K562 (cell line): ENCODE measurements around the gene OR13C4. TPM values are rescaled to one million over a fixed set of nuclear protein-coding genes. Genes with fewer than 3 reads are reported as not detected.

Experiments
- ATAC-seq: fragments of 200-7000 bp; cut with Tn5 transposase; 3 replicates; pipeline ENCODE4 v1.9.1; 2020; ENCODE audit warnings: moderate library complexity
- Bru-seq: library from RNA; stranded (reverse); fragments of 400-500 nt; gene quantifications from one replicate; lab custom pipeline; 2021; lab: Mats Ljungman, UMichigan
- BruChase-seq, 2 experiments: library from RNA; stranded (reverse); fragments of 400-500 nt; gene quantifications; one replicate each; lab custom pipeline; 2021; lab: Mats Ljungman, UMichigan
- BruUV-seq: library from RNA; stranded (reverse); fragments of 400-500 nt; replicated peaks from 2 replicates; lab custom pipeline; 2021; lab: Mats Ljungman, UMichigan
- CTCF ChIA-PET: fragments of 300-600 bp; formaldehyde crosslinking; extraction: SDS; loops from one replicate; lab custom pipeline; 2021; ENCODE audit warnings: low intra/inter-chr PET ratio; lab: Yijun Ruan, JAX
- POLR2A ChIA-PET: fragments of 300-600, 350-650 bp; sonication (Branson Sonifier 250); formaldehyde crosslinking; extraction: SDS; loops from one replicate; lab custom pipeline; 2021; ENCODE audit warnings: antibody characterized with exemption, inconsistent platforms; lab: Yijun Ruan, JAX
- DNase-seq, 4 experiments: peaks; one replicate each; pipeline versions ENCODE4 v3.0.0 to v3.0.0-alpha.2; 2011 to 2018; ENCODE audit warnings: low spot score in 3 of 4, mixed read lengths in 3 of 4; ENCODE audit errors: extremely low read depth in 1 of 4
- FAIRE-seq: peaks from 2 replicates; lab custom pipeline; 2011; peaks lifted over from hg19 to GRCh38; lab: Jason Lieb, UNC
- H2AFZ ChIP-seq: 2 replicates; pipeline ENCODE4 v1.6.0; 2011; ENCODE audit warnings: low read depth, low read length, control low read depth, inconsistent platforms
- H3K27ac ChIP-seq: fragments of 200-600 bp; 3 replicates; pipeline ENCODE4 v1.8.0; 2011; ENCODE audit warnings: low read depth, mild to moderate bottlenecking, control low read depth, inconsistent platforms, low read length, moderate library complexity, mixed read lengths; ENCODE audit errors: extremely low read depth
- H3K27me3 ChIP-seq, 2 experiments: fragments of 300-600 bp in 1 of 2; 2 replicates in 1 of 2; 3 replicates in 1 of 2; pipeline versions ENCODE4 v1.6.0 to v1.8.0; 2011; ENCODE audit warnings: inconsistent platforms in 2 of 2, low read length in 2 of 2, mild to moderate bottlenecking in 1 of 2, mixed read lengths in 1 of 2, moderate library complexity in 1 of 2; ENCODE audit not compliant: control insufficient read depth in 2 of 2, insufficient read depth in 2 of 2
- H3K36me3 ChIP-seq: fragments of 300-600 bp; 3 replicates; pipeline ENCODE4 v1.8.0; 2011; ENCODE audit warnings: mild to moderate bottlenecking, low read length, inconsistent platforms; ENCODE audit not compliant: control insufficient read depth, insufficient read depth
- H3K4me1 ChIP-seq, 2 experiments: fragments of 200-600 bp in 1 of 2; replicated peaks in 1 of 2; 2 replicates in 1 of 2; 3 replicates in 1 of 2; pipeline versions ENCODE4 v1.5.1 to v1.8.0; 2011; ENCODE audit warnings: inconsistent platforms in 2 of 2, low read length in 2 of 2, mild to moderate bottlenecking in 1 of 2, mixed read lengths in 1 of 2, moderate library complexity in 1 of 2; ENCODE audit not compliant: control insufficient read depth in 2 of 2, insufficient read depth in 2 of 2
- H3K4me2 ChIP-seq: 2 replicates; pipeline ENCODE4 v1.6.1; 2011; ENCODE audit warnings: low read length, control low read depth, inconsistent platforms, mixed read lengths; ENCODE audit not compliant: insufficient read depth
- H3K4me3 ChIP-seq: fragments of 200-600 bp; sonication (generic), shearing (Covaris generic); 2 replicates; pipeline ENCODE4 v1.5.1; 2016; ENCODE audit warnings: control low read depth, inconsistent platforms
- H3K79me2 ChIP-seq: fragments of 200-600 bp; 3 replicates; pipeline ENCODE4 v1.8.0; 2011; ENCODE audit warnings: low read length, inconsistent platforms; ENCODE audit not compliant: control insufficient read depth, insufficient read depth
- H3K9ac ChIP-seq, 2 experiments: 2 replicates each; pipeline versions ENCODE4 v1.6.0 to v1.6.1; 2011; ENCODE audit warnings: low read depth in 2 of 2, low read length in 2 of 2, control low read depth in 1 of 2, inconsistent platforms in 1 of 2, mild to moderate bottlenecking in 1 of 2, mixed read lengths in 1 of 2; ENCODE audit not compliant: insufficient read depth in 1 of 2
- H3K9me1 ChIP-seq: one replicate; pipeline ENCODE4 v1.6.0; 2011; ENCODE audit warnings: inconsistent platforms, mild to moderate bottlenecking, low read length, moderate library complexity; ENCODE audit not compliant: control insufficient read depth, insufficient read depth
- H3K9me3 ChIP-seq: replicated peaks from 2 replicates; pipeline ENCODE4 v1.5.1; 2011; ENCODE audit warnings: low read depth, low read length, inconsistent platforms; ENCODE audit not compliant: control insufficient read depth, insufficient read depth
- H4K20me1 ChIP-seq: replicated peaks from 2 replicates; pipeline ENCODE4 v1.6.1; 2011; ENCODE audit warnings: low read length, inconsistent platforms, mixed read lengths; ENCODE audit not compliant: control insufficient read depth, insufficient read depth
- ARID2 ChIP-seq: fragments of 450-650 bp; IDR thresholded peaks from 2 replicates; pipeline ENCODE4 v1.6.1; 2017; ENCODE audit warnings: antibody characterized with exemption, mild to moderate bottlenecking
- CEBPG ChIP-seq, 3 experiments: fragments of 200-800 bp in 1 of 3; sonication (Bioruptor generic) in 1 of 3; sonication (generic) in 1 of 3; formaldehyde crosslinking in 1 of 3; IDR thresholded peaks in 2 of 3; conservative IDR thresholded peaks in 1 of 3; 2 replicates each; pipeline versions ENCODE4 v1.6.1 to v1.8.0; 2016 to 2022; ENCODE audit warnings: missing compliant biosample characterization in 2 of 3, missing genetic modification characterization in 2 of 3, mild to moderate bottlenecking in 1 of 3, missing genetic modification reagents in 1 of 3
- EZH2 ChIP-seq: IDR thresholded peaks from 2 replicates; pipeline ENCODE4 v1.6.1; 2012; ENCODE audit warnings: low read depth, mild to moderate bottlenecking, inconsistent platforms, low read length, borderline replicate concordance
- HIVEP1 ChIP-seq: fragments of 250-450 bp; sonication (Bioruptor Pico); IDR thresholded peaks from 2 replicates; pipeline ENCODE4 v1.4.0; 2020; ENCODE audit warnings: mild to moderate bottlenecking
- HMG20A ChIP-seq: fragments of 450-650 bp; formaldehyde crosslinking; conservative IDR thresholded peaks from 2 replicates; pipeline ENCODE4 v1.4.0; 2020; ENCODE audit warnings: mild to moderate bottlenecking, mixed read lengths
- NR1H2 ChIP-seq: sonication (generic); formaldehyde crosslinking; IDR thresholded peaks from 2 replicates; pipeline ENCODE4 v1.4.0; 2020; ENCODE audit warnings: mild to moderate bottlenecking, missing genetic modification reagents
- SMARCE1 ChIP-seq: fragments of 450-650 bp; IDR thresholded peaks from 2 replicates; pipeline ENCODE4 v1.7.1; 2016; ENCODE audit warnings: mild to moderate bottlenecking
- YBX1 ChIP-seq: fragments of 450-650 bp; IDR thresholded peaks from 2 replicates; pipeline ENCODE4 v1.7.1; 2016; ENCODE audit warnings: mild to moderate bottlenecking
- ZNF134 ChIP-seq: fragments of 250-450 bp; sonication (Bioruptor Pico); conservative IDR thresholded peaks from 2 replicates; pipeline ENCODE4 v1.4.0; 2020
- ZNF584 ChIP-seq: fragments of 200-800 bp; sonication (Bioruptor generic); IDR thresholded peaks from 2 replicates; pipeline ENCODE4 v1.6.1; 2016; ENCODE audit warnings: low read depth, mild to moderate bottlenecking, missing genetic modification characterization, missing compliant biosample characterization
- ZNF766 ChIP-seq: fragments of 200-800 bp; sonication (Bioruptor generic); conservative IDR thresholded peaks from 2 replicates; pipeline ENCODE4 v1.6.1; 2016; ENCODE audit warnings: missing genetic modification characterization, missing compliant biosample characterization
- in situ Hi-C: fragments of 300-500 bp; cut with MboI; formaldehyde crosslinking; loops from 4 replicates; pipeline ENCODE4 v1.15.0; 2018; ENCODE audit warnings: inconsistent platforms, mixed read lengths
- intact Hi-C: fragments of 100-400 bp; cut with micrococcal nuclease; formaldehyde crosslinking; loops from 2 replicates; pipeline ENCODE4 v1.14.2; 2022
- long read RNA-seq, 3 experiments: library from polyadenylated mRNA in 2 of 3; library from RNA in 1 of 3; unstranded in 2 of 3; stranded (forward) in 1 of 3; transcript quantifications; one replicate each; pipeline ENCODE4 v2.0.0, GENCODE V29; 2019 to 2022
- polyA minus RNA-seq, 3 experiments: library from RNA; depleted of rRNA, polyadenylated mRNA; stranded (reverse); fragments of >200 nt; gene quantifications; 2 replicates each; pipeline ENCODE4 v1.2.3, GENCODE V29; 2011
- polyA plus RNA-seq, 8 experiments: library from polyadenylated mRNA; depleted of rRNA in 4 of 8; stranded (reverse) in 5 of 8; unstranded in 3 of 8; fragments of >200 nt; fragmentation: Nextera tagmentation in 2 of 8; fragmentation: Illumina TruSeq in 1 of 8; extraction: Ambion mirVana in 2 of 8; extraction: Trizol in 1 of 8; gene quantifications; 2 replicates each; pipeline versions ENCODE4 v1.2.1 to v1.2.3, GENCODE V29; 2011 to 2014; ENCODE audit warnings: inconsistent platforms in 1 of 8, missing spikeins in 1 of 8
- total RNA-seq, 7 experiments: library from RNA; depleted of rRNA in 6 of 7; stranded (reverse); fragments of >200 nt in 6 of 7; fragmentation: Illumina TruSeq in 2 of 7; extraction: Trizol in 2 of 7; gene quantifications; 2 replicates each; pipeline versions ENCODE4 v1.2.1 to v1.2.3, GENCODE V29; 2011 to 2021; ENCODE audit warnings: low replicate concordance in 1 of 7
- TF ChIP-seq, protein P1 (sequence below), 2 experiments: IDR thresholded peaks in 1 of 2; conservative IDR thresholded peaks in 1 of 2; 2 replicates each; pipeline ENCODE4 v1.6.1; 2016; ENCODE audit warnings: low read depth in 2 of 2, mild to moderate bottlenecking in 1 of 2, missing compliant biosample characterization in 1 of 2, missing genetic modification characterization in 1 of 2, moderate library complexity in 1 of 2
- TF ChIP-seq, protein P2 (sequence below): fragments of 450-650 bp; IDR thresholded peaks from 2 replicates; pipeline ENCODE4 v1.6.1; 2017; ENCODE audit warnings: antibody characterized with exemption

The OR13C4 gene
- not detected in 2 replicates for total RNA-seq (2011; cell fraction: chromatin; rRNA removed; ENCODE audit: low replicate concordance)
- total RNA-seq (2011; cell fraction: nucleolus; rRNA removed): not detected in 2 replicates
- total RNA-seq (2011; cell fraction: nucleoplasm; rRNA removed): not detected in 2 replicates
- total RNA-seq (2014; rRNA removed) (not detected in 2 replicates), total RNA-seq (2014; rRNA removed; fragmentation: Illumina TruSeq; extraction: Trizol) (not detected in 2 replicates), total RNA-seq (2015; rRNA removed; fragmentation: Illumina TruSeq; extraction: Trizol) (not detected in 2 replicates), total RNA-seq (2021) (not detected in 2 replicates), polyA plus RNA-seq (2011; rRNA removed) (not detected in 2 replicates), polyA plus RNA-seq (2014; fragmentation: Illumina TruSeq; extraction: Trizol) (not detected in 2 replicates), polyA plus RNA-seq (2014; fragmentation: Nextera tagmentation; extraction: Ambion mirVana) (not detected), polyA plus RNA-seq (2014; rRNA removed) (not detected in 2 replicates), polyA minus RNA-seq (2011; rRNA and poly(A)+ RNA removed) (not detected in 2 replicates), Bru-seq, nascent RNA (not detected), BruChase-seq, experiment 1, labeled RNA remaining after a 2-hour chase (percentile 27 among the genes with signal in this experiment), BruChase-seq, experiment 2, labeled RNA remaining after a 6-hour chase (not detected)
- polyA plus RNA-seq (2011; cell fraction: cytosol; rRNA removed): not detected in 2 replicates
- not detected in 2 replicates for polyA plus RNA-seq (2011; cell fraction: nucleus; rRNA removed)
- not detected in 2 replicates for polyA plus RNA-seq (2012)
- polyA minus RNA-seq (2011; cell fraction: cytosol; rRNA and poly(A)+ RNA removed): not detected in 2 replicates
- not detected in 2 replicates for polyA minus RNA-seq (2011; cell fraction: nucleus; rRNA and poly(A)+ RNA removed)
- long read RNA-seq, experiment 1: 0 reads
- long read RNA-seq, experiment 2: 0 reads
- long read RNA-seq, experiment 3: 0 reads

DNA sequence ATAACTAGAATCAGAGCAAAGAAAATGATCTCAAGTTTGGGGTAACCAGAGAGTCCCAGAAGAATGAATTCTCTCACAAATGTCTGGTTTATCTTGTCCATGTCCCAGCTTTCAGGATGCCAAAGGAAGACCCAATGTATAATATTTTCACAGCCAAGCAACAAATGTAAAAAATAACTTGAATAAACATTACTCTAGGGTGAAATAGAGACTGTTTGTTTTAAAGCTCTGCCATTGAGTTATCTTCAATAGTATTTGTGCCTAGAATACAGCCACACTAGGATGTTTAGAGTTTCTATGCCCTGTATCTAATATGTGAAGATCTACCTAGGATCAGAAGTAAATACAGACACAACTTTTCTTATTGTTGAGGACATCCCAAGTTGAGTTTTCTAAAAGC is at the start of gene OR13C4:
Gene OR13C4, minus strand, starts transcription at position 101 of the 400 bp plus-strand sequence. Its CDS starts 0 bp downstream, at position 101.
- POLR2A ChIA-PET: no interaction called here
- Histone ChIP-seq H4K20me1 (no peaks in the 10 kb centered on the region), H2AFZ (no peak within 1 kb of the TSS)
- intact Hi-C loops: no loop called here
- no TSS peak for BruUV-seq
- ATAC-seq: no peak
- no peak for TF ChIP-seq EZH2
- TF ChIP-seq ARID2: no peak
- no peak for TF ChIP-seq YBX1
- no peak for TF ChIP-seq SMARCE1
- TF ChIP-seq CEBPG (CRISPR knock-in tag; IDR thresholded peaks at IDR 0.05): no peak
- no peak for TF ChIP-seq CEBPG (tag; conservative IDR thresholded peaks at IDR 0.05 in 1 of 2, IDR thresholded peaks at IDR 0.05 in 1 of 2)
- TF ChIP-seq HMG20A (CRISPR knock-in tag): no peak
- TF ChIP-seq, protein P1, sequence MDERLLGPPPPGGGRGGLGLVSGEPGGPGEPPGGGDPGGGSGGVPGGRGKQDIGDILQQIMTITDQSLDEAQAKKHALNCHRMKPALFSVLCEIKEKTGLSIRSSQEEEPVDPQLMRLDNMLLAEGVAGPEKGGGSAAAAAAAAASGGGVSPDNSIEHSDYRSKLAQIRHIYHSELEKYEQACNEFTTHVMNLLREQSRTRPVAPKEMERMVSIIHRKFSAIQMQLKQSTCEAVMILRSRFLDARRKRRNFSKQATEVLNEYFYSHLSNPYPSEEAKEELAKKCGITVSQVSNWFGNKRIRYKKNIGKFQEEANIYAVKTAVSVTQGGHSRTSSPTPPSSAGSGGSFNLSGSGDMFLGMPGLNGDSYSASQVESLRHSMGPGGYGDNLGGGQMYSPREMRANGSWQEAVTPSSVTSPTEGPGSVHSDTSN (CRISPR knock-in tag; IDR thresholded peaks at IDR 0.05; ENCODE audit: low read depth): no peak
- TF ChIP-seq, protein P1 (tag; conservative IDR thresholded peaks at IDR 0.05; ENCODE audit: low read depth): no peak
- no peak for TF ChIP-seq ZNF766 (CRISPR knock-in tag)
- TF ChIP-seq ZNF134 (CRISPR knock-in tag): no peak
- TF ChIP-seq HIVEP1 (CRISPR knock-in tag): no peak
- no peak for TF ChIP-seq NR1H2
- TF ChIP-seq, protein P2, sequence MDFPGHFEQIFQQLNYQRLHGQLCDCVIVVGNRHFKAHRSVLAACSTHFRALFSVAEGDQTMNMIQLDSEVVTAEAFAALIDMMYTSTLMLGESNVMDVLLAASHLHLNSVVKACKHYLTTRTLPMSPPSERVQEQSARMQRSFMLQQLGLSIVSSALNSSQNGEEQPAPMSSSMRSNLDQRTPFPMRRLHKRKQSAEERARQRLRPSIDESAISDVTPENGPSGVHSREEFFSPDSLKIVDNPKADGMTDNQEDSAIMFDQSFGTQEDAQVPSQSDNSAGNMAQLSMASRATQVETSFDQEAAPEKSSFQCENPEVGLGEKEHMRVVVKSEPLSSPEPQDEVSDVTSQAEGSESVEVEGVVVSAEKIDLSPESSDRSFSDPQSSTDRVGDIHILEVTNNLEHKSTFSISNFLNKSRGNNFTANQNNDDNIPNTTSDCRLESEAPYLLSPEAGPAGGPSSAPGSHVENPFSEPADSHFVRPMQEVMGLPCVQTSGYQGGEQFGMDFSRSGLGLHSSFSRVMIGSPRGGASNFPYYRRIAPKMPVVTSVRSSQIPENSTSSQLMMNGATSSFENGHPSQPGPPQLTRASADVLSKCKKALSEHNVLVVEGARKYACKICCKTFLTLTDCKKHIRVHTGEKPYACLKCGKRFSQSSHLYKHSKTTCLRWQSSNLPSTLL: no peak
- TF ChIP-seq ZNF584 (CRISPR knock-in tag): no peak
- TF ChIP-seq, all 486 proteins: peak for 0
- no peaks in the 10 kb centered on the region for H3K27me3 ChIP-seq
- no peak within 1 kb of the TSS for H3K4me3 ChIP-seq
- CTCF ChIA-PET: no interaction called here
- H3K79me2 ChIP-seq: no peaks in the 10 kb centered on the region
- H3K4me2 ChIP-seq: no peak within 1 kb of the TSS
- H3K9ac ChIP-seq: no peak within 1 kb of the TSS
- no peaks in the 10 kb centered on the region for H3K9me3 ChIP-seq
- FAIRE-seq (no peak), DNase-seq (no peak)
- no peak within 1 kb of the TSS for H3K27ac ChIP-seq
- in situ Hi-C loops: no loop called here
- H3K36me3 ChIP-seq: no peaks in the 10 kb centered on the region
- H3K9me1 ChIP-seq: no peaks in the 10 kb centered on the region
- H3K4me1 ChIP-seq: no peaks in the 10 kb centered on the region
